Esophagus muscularis mucosa (tissue), 4 donors: ENCODE results near the gene LRTM2. TPM values are rescaled to one million over a fixed set of nuclear protein-coding genes. Genes with fewer than 3 reads are reported as not detected.
A peak's percentile ranks its signal among the peaks of the same experiment; 100 is the strongest.

ENCODE experiments used
- DNase-seq: peaks from one replicate; pipeline ENCODE4 v3.0.0-alpha.2; 2017; ENCODE audit errors: extremely low spot score
- H3K27ac ChIP-seq, 4 donors: fragments of 200-600 bp; sonication (generic); replicated peaks in 1 of 4; 1 replicate in 3 of 4; 2 replicates in 1 of 4; pipeline ENCODE4 v1.5.1; 2016 to 2019; ENCODE audit warnings: mild to moderate bottlenecking in 1 of 4
- H3K27me3 ChIP-seq, 4 donors: fragments of 200-600 bp; sonication (generic); one replicate each; pipeline versions ENCODE4 v1.5.1 to v1.6.0; 2016 to 2019
- H3K36me3 ChIP-seq, 4 donors: fragments of 200-600 bp; sonication (generic); one replicate each; pipeline ENCODE4 v1.5.1; 2016 to 2019
- H3K4me1 ChIP-seq, 4 donors: fragments of 200-600 bp; sonication (generic); one replicate each; pipeline ENCODE4 v1.5.1; 2016 to 2019
- H3K4me3 ChIP-seq, 4 donors: fragments of 200-600 bp; sonication (generic); 1 replicate in 2 of 4; 2 replicates in 2 of 4; pipeline ENCODE4 v1.5.1; 2016 to 2019; ENCODE audit warnings: mild to moderate bottlenecking in 4 of 4, moderate library complexity in 1 of 4
- H3K9me3 ChIP-seq, 4 donors: fragments of 200-600 bp; sonication (generic); 1 replicate in 3 of 4; 2 replicates in 1 of 4; pipeline ENCODE4 v1.5.1; 2016 to 2019
- EP300 ChIP-seq: sonication (generic); formaldehyde crosslinking; IDR thresholded peaks from one replicate; pipeline ENCODE4 v1.6.1; 2017; ENCODE audit warnings: antibody characterized with exemption
- POLR2A ChIP-seq: fragments of 450-650 bp; IDR thresholded peaks from one replicate; pipeline ENCODE4 v1.6.1; 2017; ENCODE audit warnings: antibody characterized with exemption, moderate library complexity, mild to moderate bottlenecking, low read depth
- POLR2AphosphoS5 ChIP-seq, 2 donors: sonication (generic); formaldehyde crosslinking; IDR thresholded peaks; one replicate each; pipeline ENCODE4 v1.6.1; 2017; ENCODE audit warnings: antibody characterized with exemption in 2 of 2
- WGBS: methylation state at CpG from one replicate; pipeline ENCODE4 v1.1.5; 2018; 5-methylcytosine and 5-hydroxymethylcytosine counted together
- intact Hi-C: fragments of 100-400 bp; cut with DNase I; formaldehyde crosslinking; loops from one replicate; pipeline ENCODE4 v1.15.1; 2023
- total RNA-seq, 4 donors: library from RNA; depleted of rRNA; stranded (reverse); fragments of >200 nt; gene quantifications; one replicate each; pipeline versions ENCODE4 v1.1.0 to v1.2.1, GENCODE V29; 2016
- TF ChIP-seq, protein P1 (sequence below), 3 experiments: fragments of 200-600 bp in 2 of 3; fragments of 450-650 bp in 1 of 3; sonication (generic) in 2 of 3; IDR thresholded peaks; one replicate each; pipeline ENCODE4 v1.5.1; 2017 to 2019; ENCODE audit warnings: antibody characterized with exemption in 3 of 3, mild to moderate bottlenecking in 2 of 3, moderate library complexity in 1 of 3

Gene LRTM2
- total RNA-seq, 4 donors from 2014 or later: 0.17 TPM; not detected in 3

DNA sequence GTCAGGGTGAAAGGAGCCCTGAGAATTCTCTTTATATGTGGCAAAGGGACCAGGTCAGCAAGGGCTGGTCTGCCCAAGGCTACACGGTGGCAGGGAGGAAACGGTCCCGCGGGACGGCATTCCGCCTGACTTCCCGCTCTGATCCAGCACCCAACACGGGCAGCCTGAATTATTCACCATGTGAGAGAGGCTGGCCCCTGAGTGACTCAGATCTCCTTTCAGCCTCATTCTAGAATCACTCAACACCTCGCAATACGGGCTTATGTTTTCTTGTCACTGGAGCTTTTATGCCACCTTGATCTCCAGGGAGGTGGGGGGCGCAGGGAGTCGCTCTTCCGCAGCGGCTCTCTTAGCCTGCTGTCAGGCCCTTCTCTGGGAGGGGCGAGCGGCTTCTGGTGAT lies 8.5 kb downstream of the LRTM2 start:
- Histone ChIP-seq H3K4me3 (no peak overlapping the region), H3K27ac (no peak overlapping the region), H3K4me1 (peaks cover 0 to 9% (median 0%) of the 10 kb centered on the region in 4 donors), H3K36me3 (no peaks in the 10 kb centered on the region), H3K27me3 (peaks cover 0 to 98% (median 5%) of the 10 kb centered on the region in 4 donors), H3K9me3 (no peaks in the 10 kb centered on the region)
- no peak for DNase-seq
- TF ChIP-seq POLR2A (no peak), POLR2AphosphoS5 (IDR thresholded peaks at IDR 0.05) (no peak), EP300 (no peak)
- TF ChIP-seq, protein P1, sequence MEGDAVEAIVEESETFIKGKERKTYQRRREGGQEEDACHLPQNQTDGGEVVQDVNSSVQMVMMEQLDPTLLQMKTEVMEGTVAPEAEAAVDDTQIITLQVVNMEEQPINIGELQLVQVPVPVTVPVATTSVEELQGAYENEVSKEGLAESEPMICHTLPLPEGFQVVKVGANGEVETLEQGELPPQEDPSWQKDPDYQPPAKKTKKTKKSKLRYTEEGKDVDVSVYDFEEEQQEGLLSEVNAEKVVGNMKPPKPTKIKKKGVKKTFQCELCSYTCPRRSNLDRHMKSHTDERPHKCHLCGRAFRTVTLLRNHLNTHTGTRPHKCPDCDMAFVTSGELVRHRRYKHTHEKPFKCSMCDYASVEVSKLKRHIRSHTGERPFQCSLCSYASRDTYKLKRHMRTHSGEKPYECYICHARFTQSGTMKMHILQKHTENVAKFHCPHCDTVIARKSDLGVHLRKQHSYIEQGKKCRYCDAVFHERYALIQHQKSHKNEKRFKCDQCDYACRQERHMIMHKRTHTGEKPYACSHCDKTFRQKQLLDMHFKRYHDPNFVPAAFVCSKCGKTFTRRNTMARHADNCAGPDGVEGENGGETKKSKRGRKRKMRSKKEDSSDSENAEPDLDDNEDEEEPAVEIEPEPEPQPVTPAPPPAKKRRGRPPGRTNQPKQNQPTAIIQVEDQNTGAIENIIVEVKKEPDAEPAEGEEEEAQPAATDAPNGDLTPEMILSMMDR (IDR thresholded peaks at IDR 0.05): no peak
- intact Hi-C loops: no loop called here
- WGBS: 83% methylated on average over 16 of the region's 16 CpGs

DNA sequence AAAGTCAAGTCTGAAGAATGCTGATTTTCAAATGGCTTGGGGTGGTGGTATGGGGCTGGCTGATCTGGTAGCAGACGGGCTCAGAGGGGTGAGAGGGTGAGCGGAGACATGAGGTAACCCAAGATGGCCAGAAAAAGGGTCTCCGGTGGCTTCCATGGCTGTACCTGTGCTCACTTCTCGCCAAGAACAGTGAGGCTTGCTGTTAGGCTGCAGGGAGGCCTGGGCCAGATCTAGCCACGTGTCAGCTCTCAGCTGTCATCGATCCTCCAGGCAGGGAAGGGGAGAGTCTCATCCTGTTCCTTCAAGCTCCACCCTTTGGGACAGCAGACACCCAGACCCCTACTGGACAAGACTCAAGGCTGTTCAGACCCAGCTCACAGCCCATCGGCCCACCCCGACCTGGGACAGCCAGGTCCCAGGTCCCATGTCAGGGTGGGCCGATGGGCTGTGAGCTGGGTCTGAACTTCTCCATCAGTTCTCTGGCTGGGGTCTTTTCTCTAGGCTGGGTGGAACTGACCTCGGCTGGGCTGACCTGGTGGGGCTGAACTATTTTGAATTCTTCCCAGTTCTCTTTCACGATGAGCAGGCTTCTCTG lies 9.0 kb downstream of the LRTM2 start:
- 77% methylated on average over 11 of the region's 11 CpGs for WGBS
- intact Hi-C loops: no loop called here
- TF ChIP-seq POLR2AphosphoS5 (IDR thresholded peaks at IDR 0.05): no peak
- TF ChIP-seq, protein P1 (IDR thresholded peaks at IDR 0.05): no peak
- no peak for TF ChIP-seq POLR2A
- TF ChIP-seq EP300: no peak
- H3K27me3 ChIP-seq: peaks cover 0 to 98% (median 5%) of the 10 kb centered on the region in 4 donors
- H3K27ac ChIP-seq: no peak overlapping the region
- no peak overlapping the region for H3K4me3 ChIP-seq
- DNase-seq: no peak
- H3K4me1 ChIP-seq: peaks cover 0 to 9% (median 0%) of the 10 kb centered on the region in 4 donors
- H3K9me3 ChIP-seq: no peaks in the 10 kb centered on the region
- no peaks in the 10 kb centered on the region for H3K36me3 ChIP-seq

DNA sequence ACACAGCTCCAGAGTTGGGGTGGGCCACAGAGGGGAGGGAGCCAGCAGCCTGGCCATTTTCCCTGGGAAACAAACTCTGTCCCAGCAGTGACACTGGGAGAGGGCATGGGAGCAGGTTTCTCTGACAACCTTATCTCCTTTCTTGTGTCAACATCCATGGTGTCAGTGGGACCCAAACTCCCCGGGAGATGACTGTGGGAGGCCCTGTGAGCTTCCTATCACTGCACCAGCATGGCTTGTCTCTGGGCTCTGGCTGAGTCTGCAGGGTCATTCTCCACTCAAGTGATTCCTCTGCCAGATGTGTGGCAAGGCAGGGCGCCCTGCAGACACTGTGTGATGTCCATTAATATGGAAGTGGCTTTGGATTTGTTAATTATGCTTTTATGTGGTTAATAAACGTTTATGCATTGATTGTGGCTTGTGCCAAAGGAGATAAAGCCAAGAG lies 10.1 kb downstream of the LRTM2 start:
- no peak for TF ChIP-seq POLR2A
- TF ChIP-seq EP300: no peak
- no peak for TF ChIP-seq POLR2AphosphoS5 (IDR thresholded peaks at IDR 0.05)
- intact Hi-C loops: no loop called here
- H3K4me1 ChIP-seq: peaks cover 0 to 9% (median 0%) of the 10 kb centered on the region in 4 donors
- WGBS: 26% methylated on average over 3 of the region's 3 CpGs
- DNase-seq: no peak
- H3K27ac ChIP-seq: no peak overlapping the region
- no peaks in the 10 kb centered on the region for H3K9me3 ChIP-seq
- H3K36me3 ChIP-seq: no peaks in the 10 kb centered on the region
- peaks cover 0 to 94% (median 5%) of the 10 kb centered on the region in 4 donors for H3K27me3 ChIP-seq
- H3K4me3 ChIP-seq: no peak overlapping the region

DNA sequence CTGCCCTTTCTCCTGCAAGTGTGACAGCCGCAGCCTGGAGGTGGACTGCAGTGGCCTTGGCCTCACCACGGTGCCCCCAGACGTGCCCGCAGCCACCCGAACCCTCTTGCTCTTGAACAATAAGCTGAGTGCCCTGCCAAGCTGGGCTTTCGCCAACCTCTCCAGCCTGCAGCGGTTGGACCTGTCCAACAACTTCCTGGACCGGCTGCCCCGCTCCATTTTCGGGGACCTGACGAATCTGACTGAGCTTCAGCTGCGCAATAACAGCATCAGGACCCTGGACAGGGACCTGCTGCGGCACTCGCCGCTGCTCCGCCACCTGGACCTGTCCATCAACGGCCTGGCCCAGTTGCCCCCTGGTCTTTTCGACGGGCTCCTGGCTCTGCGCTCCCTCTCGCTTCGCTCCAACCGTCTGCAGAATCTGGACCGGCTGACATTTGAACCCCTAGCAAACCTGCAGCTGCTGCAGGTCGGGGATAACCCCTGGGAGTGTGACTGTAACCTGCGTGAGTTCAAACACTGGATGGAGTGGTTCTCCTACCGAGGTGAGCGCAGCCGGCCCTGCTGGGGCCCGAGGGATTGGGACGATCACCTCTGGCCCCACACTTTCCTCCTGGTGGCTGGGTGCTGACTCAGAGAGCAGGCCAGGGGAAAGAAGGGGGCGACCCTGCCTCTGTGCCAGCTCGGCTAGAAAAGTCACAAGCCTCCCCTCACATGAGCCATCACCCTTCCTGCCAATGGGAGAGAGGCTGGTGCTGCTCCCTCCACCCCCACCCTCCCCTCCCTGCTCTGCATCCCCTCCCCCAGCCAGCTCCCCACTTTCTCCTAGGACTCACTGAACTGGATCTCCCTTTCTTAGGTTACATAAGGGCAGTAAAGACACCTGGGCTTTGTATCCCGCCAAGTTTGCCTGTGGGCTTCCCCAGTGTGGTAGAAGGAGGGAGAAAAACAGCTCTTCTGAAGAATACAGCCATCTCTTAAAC lies 10.9 kb downstream of the LRTM2 start:
- Histone ChIP-seq H3K27ac (no peak overlapping the region), H3K4me1 (peaks cover 0 to 9% (median 0%) of the 10 kb centered on the region in 4 donors), H3K36me3 (no peaks in the 10 kb centered on the region), H3K9me3 (no peaks in the 10 kb centered on the region), H3K4me3 (no peak overlapping the region), H3K27me3 (peaks cover 0 to 96% (median 5%) of the 10 kb centered on the region in 4 donors)
- TF ChIP-seq EP300: no peak
- peak in 1 of 2 donors; percentile 15 for TF ChIP-seq POLR2AphosphoS5 (IDR thresholded peaks at IDR 0.05)
- TF ChIP-seq POLR2A: no peak
- TF ChIP-seq, protein P1 (IDR thresholded peaks at IDR 0.05): no peak
- 36% methylated on average over 8 of the region's 34 CpGs for WGBS
- intact Hi-C loops: no loop called here
- DNase-seq: no peak
